ENCODE data around the gene IFFO2.

The IFFO2 gene

GRCh38 chr1:18949686-18950400, 6.6 kb downstream of the IFFO2 start:
- peak in 1 of 2 donors; percentile 33 for DNase-seq

- no peak for DNase-seq
Measured at GRCh38 chr1:18948913-18949685, 7.4 kb downstream of the IFFO2 start.

DNA sequence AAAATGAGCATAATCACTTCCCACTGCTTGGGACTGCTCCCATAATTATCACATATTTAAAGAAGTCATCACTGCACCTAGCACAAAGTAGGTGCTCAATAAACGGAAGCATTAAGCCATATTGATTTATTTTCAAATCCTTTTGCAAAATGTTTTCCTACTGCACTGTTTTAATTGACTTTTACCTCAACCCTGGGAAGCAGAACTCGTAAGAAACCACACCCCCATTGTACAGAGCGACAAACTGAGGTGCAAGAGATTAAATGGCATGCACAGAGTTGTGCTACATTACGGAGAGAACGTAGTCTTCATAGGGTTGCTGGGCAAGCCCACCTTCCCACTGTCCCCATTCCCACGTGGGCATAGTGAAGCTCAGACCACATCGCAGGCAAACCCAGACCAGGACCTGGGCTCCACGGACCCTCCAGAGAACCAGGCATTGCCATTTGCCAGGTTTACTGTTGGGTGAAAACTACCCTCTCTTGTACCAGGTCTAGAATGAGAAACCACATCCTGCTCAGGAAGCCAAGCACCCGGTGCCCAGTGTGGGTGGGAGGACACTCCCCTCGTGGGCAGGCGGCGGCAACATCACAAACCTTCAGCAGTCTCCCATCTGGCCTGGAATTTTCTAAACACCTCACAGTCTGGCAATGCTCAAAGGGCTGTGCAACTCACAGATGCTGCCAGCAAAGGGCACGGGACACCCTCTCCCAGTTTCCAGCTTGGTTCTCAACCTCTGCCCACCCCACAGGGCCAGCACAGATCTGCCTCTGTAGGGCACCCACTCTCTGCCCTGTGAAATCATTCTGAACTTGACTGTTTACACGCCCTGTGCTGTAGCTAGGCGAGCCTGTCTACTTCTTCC, 8.2 kb downstream of the IFFO2 start:
- peak; percentile 58 to 80 for DNase-seq

GRCh38 chr1:18947570-18947969, 8.9 kb downstream of the IFFO2 start:
- no peak for DNase-seq

DNA sequence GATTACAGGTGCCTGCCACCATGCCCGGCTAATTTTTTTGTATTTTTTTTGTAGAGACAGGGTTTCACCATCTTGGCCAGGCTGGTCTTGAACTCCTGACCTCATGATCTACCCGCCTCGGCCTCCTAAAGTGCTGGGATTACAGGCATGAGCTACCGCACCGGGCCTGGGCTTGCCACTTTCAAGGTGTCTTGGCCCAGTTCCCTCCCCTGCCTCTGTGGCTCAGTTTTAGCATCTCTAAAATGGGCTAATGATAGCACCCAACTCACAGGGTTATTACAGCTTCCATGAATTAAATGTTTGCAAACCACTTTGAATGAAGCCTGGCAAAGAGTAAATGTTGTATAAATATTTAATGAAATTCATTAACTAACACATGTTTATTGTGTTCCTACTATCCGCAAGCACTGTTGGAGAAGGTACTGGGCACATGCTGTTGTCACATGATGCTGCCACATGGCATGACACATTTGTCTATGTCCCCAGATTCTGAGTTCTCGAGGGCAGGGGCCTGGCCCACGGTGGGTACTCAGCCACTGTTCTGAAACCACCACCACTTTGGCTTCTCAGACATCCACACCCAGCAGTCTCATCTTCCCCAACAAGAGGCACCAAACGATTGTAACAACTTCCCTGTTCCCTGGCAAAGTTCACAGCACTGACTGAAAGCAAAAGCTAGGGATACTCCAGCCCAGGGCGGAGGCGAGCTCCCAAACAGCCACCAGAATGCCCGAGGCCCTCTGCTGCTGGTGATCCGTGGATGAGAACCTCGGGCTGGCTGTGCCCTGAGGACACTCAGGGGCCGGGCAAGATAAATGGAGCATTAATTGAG, 9.7 kb downstream of the IFFO2 start:
- no peak for DNase-seq

- no peak for DNase-seq
Measured at GRCh38 chr1:18945401-18945849, 11.1 kb downstream of the IFFO2 start.

- DNase-seq, result no peak
Measured at GRCh38 chr1:18944810-18945209, 11.7 kb downstream of the IFFO2 start.

DNA sequence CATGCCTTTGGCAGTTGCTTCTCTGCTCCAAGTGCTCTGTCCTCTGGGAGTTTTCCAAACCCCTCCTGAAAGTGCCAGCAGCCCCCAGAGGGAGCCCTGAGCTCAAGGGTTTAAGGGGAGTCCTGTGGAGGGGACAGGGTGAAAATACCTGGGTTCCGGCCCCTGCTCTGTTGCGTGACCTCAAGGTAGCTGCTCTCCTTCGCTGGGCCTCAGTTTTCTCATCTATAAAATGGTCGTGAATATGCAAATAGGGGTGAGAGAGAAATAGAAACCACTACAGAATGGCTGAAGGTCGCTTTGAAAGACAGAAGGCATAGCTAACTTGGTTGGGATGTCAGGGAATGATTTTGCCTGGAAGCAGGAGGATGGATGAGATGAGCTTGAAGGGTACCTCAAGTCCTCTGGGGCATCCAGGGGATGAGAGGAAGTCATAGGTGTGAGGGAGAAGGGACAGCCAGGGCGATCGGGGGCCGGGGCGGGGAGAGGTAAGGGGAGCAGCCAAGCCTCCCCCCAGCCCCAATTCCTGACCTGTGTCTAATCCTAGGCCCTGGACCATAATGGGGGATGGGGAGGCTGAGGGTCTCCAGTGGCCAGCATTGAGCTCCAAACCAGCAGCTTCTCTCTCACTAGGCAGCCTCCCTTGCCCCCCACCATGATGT, 12.4 kb downstream of the IFFO2 start:
- no peak for DNase-seq

DNA sequence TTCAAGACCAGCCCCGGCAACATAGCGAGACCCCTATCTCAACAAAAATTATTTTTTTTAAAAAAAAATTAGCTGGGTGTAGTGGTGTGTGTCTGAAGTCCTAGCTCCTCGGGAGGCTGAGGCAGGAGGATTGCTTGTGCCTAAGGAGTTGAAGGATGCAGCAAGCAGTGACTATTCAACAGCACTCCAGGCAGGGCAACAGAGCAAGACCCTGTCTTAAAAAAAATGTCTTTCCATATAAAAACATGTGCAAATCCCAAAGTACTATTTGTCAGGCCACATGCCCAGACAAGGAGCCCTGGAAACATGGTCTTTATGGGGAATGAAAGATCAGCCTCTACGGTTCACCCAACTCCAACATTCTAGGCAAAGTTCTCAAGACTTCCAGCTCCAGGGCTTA, 13.3 kb downstream of the IFFO2 start:
- no peak for DNase-seq

GRCh38 chr1:18942340-18942739, 14.1 kb downstream of the IFFO2 start:
- no peak for DNase-seq

GRCh38 chr1:18941221-18942141, 15.0 kb downstream of the IFFO2 start:
- DNase-seq, result no peak

DNA sequence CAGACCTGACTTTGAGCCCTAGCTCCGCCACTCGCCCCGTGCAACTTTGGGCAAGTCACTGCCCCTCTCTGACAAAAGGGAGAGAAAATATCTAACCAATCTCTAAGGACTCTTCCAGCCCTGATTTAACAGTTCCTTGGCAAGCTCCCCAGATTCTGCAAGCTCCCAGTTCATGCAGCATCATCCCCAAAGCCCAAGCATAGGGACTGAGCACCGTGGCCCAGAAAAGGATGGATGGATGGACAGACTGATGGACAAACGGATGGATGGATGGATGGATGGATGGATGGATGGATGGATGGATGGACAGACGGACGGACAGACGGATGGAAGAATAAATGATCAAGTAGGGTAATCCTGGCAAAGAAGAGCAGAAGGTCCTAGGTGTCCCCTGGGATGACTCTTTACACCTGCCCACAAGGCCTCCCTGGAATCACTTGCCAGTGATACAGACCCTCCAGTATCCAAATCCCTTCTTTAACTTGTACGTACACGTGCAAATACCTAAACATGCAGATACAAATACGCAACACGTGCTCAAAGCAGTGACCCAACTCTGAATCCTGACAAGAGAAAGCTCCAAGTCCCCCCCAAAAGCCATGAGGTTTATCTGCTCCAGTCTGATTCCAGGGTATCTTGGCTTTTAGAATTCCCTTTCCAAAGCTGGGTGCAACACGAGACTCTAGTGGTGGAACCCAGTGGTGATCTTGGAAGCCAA, 16.0 kb downstream of the IFFO2 start:
- no peak for DNase-seq

DNA sequence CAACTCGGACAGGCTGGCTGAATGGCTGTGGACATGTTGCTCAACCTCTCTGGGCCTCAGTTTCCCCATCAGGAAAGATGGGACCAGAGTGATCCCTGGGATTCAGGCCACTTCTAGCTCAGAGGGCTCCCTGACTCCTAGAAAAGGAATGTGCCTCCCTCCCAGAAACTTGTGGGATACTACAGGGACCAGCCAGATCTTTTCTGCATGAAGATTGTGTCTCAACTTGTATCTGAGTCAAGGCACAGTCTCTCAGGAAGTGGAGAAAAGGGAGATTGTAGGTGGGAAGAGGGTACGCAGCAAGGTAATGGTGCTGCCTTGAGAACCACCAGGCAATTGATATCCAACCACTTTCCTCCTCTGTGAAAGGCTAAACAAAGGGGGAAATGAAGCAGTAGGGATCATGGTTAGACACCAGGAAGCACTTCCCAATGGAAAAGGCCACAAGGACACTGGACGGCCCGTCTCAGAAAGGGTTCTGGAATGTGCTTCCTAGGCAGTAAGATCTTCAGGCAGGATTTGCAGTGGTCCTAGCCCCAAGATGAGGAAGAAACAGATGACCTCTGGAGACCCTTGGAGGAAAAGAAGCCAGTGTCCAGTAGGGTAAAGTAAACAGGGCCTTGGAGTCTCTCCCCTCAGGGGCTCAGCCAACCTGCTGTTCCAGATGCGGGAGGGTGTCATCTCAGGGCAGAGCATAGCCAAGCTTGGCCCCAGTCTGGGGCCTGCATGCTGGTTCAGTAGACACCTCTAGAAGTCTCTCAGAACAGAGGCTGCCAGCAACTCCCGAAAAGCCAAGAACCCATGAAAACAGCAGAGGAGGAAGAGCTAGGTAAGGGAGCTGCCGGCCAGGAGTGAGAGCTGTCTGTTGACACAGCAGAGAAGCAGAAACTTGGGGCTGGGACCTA, 16.8 kb downstream of the IFFO2 start:
- DNase-seq, result no peak

DNA sequence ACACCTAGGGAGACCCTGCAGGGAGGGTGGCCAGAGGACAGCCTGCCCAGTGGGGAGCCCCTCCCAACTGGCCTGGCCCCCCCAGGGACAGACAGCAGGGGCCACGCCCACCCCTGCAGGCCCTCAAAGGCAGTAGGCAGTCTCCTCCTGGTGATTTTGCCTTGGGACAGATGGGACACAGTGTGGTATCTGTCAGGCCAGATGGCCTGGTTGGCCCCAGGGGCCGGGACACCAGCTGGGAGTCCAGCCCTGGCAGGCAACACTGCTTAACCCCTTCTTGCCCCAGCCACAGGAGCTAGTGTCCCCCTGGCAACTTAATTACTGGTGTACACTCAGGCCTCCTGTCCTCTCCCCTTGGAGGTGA, 17.8 kb downstream of the IFFO2 start:
- no peak for DNase-seq

DNA sequence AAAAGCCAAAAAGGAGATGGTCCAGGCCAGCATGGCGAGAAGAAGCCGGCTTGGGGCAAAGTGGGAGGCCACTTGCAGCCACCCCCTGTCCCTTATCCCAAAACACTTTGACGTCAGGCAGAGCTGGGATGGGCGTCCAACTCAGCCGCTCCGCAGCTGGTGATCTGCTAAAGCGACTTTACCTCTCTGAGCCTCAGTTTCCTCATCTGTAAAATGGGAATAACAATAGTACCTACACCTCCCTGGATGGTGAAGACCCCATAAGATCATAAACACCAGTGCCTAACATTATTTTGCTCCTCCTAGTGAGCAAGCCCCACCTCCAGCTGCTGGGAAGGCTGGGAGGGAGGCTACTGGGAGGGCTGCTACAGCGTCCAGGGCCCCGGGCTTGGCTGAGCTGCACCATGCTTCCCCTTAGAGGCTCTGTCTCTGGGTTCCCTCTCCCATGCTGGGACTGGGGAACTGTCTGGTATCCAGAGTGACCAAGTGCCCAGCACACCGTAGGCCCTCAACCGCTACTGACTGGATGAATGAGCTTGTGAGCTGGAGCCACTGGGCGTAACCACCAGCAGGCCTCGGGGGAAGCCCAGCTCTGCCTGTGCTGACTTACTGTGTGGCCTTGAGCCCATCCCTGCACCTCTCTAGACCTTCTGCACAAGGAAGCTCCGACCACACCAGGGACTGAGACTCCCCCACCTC, 18.3 kb downstream of the IFFO2 start:
- DNase-seq, result no peak

GRCh38 chr1:18937539-18937938, 18.9 kb downstream of the IFFO2 start:
- DNase-seq, result no peak

- DNase-seq, result no peak
Measured at GRCh38 chr1:18936814-18937481, 19.5 kb downstream of the IFFO2 start.

GRCh38 chr1:18936471-18936813, 20.0 kb downstream of the IFFO2 start:
- no peak for DNase-seq
